PC-9 (cell line): ENCODE results near the gene ADAMTS2.

Source experiments
- CTCF ChIP-seq: fragments of 200-600 bp; sonication (generic); conservative IDR thresholded peaks from 2 replicates; pipeline ENCODE4 v1.6.1; 2017; ENCODE audit warnings: mixed run types, antibody characterized with exemption, mild to moderate bottlenecking, moderate library complexity
- EZH2 ChIP-seq: fragments of 200-600 bp; sonication (generic); IDR thresholded peaks from 2 replicates; pipeline ENCODE4 v1.8.0; 2017; ENCODE audit warnings: antibody characterized with exemption, low read depth

- no peak for TF ChIP-seq CTCF
- TF ChIP-seq EZH2: no peak
Measured at GRCh38 chr5:179295778-179296149, 49.5 kb downstream of the ADAMTS2 start.
